Esophagus squamous epithelium (tissue), 4 donors: ENCODE data around the gene CPED1.

Experiments
- CTCF ChIP-seq, 6 experiments: fragments of 450-650 bp in 4 of 6; fragments of 200-600 bp in 2 of 6; sonication (generic) in 2 of 6; IDR thresholded peaks; one replicate each; pipeline ENCODE4 v1.5.1; 2016 to 2019; ENCODE audit warnings: antibody characterized with exemption in 6 of 6, mild to moderate bottlenecking in 4 of 6, moderate library complexity in 4 of 6
- POLR2A ChIP-seq, 4 donors: fragments of 450-650 bp; IDR thresholded peaks; one replicate each; pipeline ENCODE4 v1.6.1; 2017; ENCODE audit warnings: antibody characterized with exemption in 4 of 4, mild to moderate bottlenecking in 4 of 4, moderate library complexity in 3 of 4

GRCh38 chr7:120950539-120951308, 37.8 kb upstream of the CPED1 start, which contains the start of gene ING3:
- TF ChIP-seq POLR2A (IDR thresholded peaks at IDR 0.05) (peak in 1 of 4 donors; percentile 53), CTCF (IDR thresholded peaks at IDR 0.05) (no peak)
